GM15510 (cell line): ENCODE data around the gene GTF2H3.

Experiments used
- POLR2A ChIP-seq: IDR thresholded peaks from 3 replicates; pipeline ENCODE4 v1.6.1; 2011; ENCODE audit warnings: borderline replicate concordance; ENCODE audit not compliant: insufficient read length; ENCODE audit errors: extremely low read depth

GTF2H3 gene

GRCh38 chr12:123675436-123675835, 41.8 kb downstream of the GTF2H3 start:
- no peak for TF ChIP-seq POLR2A

- TF ChIP-seq POLR2A: no peak
Observed at GRCh38 chr12:123676616-123677320, 43.1 kb downstream of the GTF2H3 start.

- no peak for TF ChIP-seq POLR2A
Observed at GRCh38 chr12:123678981-123679380, 45.4 kb downstream of the GTF2H3 start.

GRCh38 chr12:123681605-123682004, 48.0 kb downstream of the GTF2H3 start:
- no peak for TF ChIP-seq POLR2A

- TF ChIP-seq POLR2A: no peak
Observed at GRCh38 chr12:123683964-123684363, 50.3 kb downstream of the GTF2H3 start.

DNA sequence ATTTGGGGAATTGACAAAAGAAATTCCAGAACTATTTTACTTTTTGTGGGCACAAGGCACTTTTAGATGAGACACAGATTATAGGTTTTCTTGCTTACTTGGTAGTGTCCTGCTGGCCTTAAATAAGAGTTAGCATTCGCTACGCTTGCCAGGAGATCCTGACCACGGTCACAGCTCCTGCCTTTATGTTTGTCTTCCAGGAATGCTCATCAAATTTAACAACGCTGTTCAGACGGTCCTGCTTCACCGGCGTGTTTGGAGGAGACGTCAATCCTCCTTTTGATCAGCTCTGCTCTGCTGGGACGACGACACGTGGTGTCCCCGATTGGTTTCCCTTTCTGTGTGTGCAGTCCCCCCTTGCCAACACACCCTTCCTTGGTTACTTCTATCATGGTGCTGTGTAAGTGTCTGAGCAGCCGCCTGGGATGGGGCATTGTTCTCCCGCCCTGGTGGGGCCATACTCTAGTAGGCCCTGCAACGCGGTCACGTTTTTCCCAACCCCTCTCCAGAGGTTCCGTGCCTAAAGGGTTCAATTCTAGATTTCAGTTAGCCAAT, 53.1 kb downstream of the GTF2H3 start:
- TF ChIP-seq POLR2A: no peak

DNA sequence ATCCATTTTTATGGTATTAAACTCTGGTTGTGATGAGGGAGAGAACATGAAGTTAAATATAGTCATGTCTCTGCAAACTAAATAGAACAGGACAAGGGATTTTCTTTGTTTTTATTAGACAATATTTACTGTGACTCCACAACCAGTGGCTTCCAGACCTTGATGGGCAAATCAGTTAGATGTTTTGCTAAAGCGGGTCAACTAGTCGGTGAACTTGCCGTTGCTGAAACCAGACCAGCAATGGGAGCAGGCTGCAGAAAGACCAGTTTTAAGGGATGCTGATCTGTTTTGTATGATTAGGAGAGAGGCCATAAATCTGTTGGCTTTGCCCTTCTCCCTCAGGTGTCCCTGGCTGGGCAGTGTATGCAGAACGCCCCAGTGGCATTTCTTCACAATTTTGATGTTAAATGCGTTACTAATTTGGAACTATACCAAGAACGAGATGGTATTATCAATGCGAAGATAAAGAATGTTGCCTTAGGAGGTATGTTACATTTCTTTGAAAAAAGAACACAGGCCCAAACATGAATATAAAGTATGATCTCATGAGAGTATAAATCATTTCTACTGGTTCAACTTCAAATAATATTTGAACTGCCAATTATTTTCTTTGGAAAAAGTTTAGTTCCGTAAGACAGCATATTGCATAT, 56.7 kb downstream of the GTF2H3 start:
- TF ChIP-seq POLR2A: no peak

DNA sequence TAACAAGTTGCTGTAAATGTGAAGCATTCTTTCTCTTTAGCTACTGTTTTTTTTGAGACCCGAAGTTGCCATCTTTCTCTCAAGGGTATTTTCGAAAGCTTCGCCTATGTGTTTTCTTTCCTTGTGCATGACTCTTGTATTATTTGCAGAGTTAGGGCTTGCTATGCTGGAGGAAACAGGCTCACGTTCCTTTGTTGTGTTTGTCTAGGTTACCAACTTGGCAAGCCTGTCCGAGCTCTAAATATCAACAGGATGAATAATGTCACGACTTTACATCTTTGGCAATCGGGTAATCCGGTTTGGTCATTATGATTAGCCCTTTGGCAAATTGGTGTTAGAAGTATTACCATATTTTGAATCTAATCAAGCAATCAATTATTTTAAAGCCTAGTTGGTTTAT, 62.6 kb downstream of the GTF2H3 start:
- no peak for TF ChIP-seq POLR2A

DNA sequence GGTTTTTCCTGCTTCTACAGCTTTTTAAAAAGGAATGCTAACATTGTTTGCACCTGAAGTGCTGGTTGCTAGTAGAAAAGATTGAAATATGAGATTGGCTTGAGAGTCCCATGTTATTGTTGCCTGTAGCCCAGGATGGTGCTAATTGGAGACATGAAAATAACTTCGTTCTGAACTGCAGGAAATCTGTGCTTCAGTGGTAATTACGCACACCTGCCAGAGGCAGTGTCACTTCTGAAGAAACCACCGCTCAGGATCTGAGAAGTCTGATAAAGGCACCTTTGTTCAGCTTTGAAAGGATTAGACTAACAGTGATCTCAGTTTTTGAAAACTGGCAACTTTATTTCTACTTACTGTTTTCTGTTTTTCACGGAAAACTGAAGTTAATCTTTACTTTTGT, 63.0 kb downstream of the GTF2H3 start:
- TF ChIP-seq POLR2A: no peak

- TF ChIP-seq POLR2A: no peak
Observed at GRCh38 chr12:123705935-123706334, 72.3 kb downstream of the GTF2H3 start.

GRCh38 chr12:123707466-123707865, 73.8 kb downstream of the GTF2H3 start:
- no peak for TF ChIP-seq POLR2A
